Progenitor cell of endocrine pancreas (in vitro differentiated cells): ENCODE results near the gene DNAJC17. TPM values are rescaled to one million over a fixed set of nuclear protein-coding genes. Genes with fewer than 3 reads are reported as not detected.
A peak's percentile ranks its signal among the peaks of the same experiment; 100 is the strongest.

Source experiments
- DNase-seq: peaks from one replicate; pipeline ENCODE4 v3.0.0; 2021; ENCODE audit warnings: low spot score; ENCODE audit not compliant: unreplicated experiment
- H3K27ac Mint-ChIP-seq: 2 replicates; pipeline ENCODE4 v1.8.0; 2021; ENCODE audit warnings: mild to moderate bottlenecking, moderate library complexity, mixed read lengths
- H3K27me3 Mint-ChIP-seq: 2 replicates; pipeline ENCODE4 v1.8.0; 2021; ENCODE audit warnings: mixed read lengths
- H3K36me3 Mint-ChIP-seq: 2 replicates; pipeline ENCODE4 v1.8.0; 2022; ENCODE audit warnings: mixed read lengths; ENCODE audit not compliant: insufficient read depth
- H3K4me1 Mint-ChIP-seq: 2 replicates; pipeline ENCODE4 v1.8.0; 2021; ENCODE audit warnings: low read depth, mixed read lengths
- H3K4me3 Mint-ChIP-seq: 2 replicates; pipeline ENCODE4 v1.8.0; 2021; ENCODE audit warnings: low read depth, mild to moderate bottlenecking, moderate library complexity, mixed read lengths
- H3K9me3 Mint-ChIP-seq: 2 replicates; pipeline ENCODE4 v1.8.0; 2021; ENCODE audit warnings: low read depth, mixed read lengths
- total RNA-seq: library from RNA; stranded (reverse); gene quantifications from 2 replicates; pipeline ENCODE4 v1.2.1, GENCODE V29; 2021
- TF ChIP-seq, protein P1 (sequence below): fragments of 200-600 bp; sonication (generic); IDR thresholded peaks from one replicate; pipeline ENCODE4 v1.5.0; 2021; ENCODE audit warnings: antibody characterized with exemption, mild to moderate bottlenecking; ENCODE audit not compliant: unreplicated experiment

The DNAJC17 gene
- total RNA-seq, 1 donor from 2014 or later, result 41.0 TPM

DNA sequence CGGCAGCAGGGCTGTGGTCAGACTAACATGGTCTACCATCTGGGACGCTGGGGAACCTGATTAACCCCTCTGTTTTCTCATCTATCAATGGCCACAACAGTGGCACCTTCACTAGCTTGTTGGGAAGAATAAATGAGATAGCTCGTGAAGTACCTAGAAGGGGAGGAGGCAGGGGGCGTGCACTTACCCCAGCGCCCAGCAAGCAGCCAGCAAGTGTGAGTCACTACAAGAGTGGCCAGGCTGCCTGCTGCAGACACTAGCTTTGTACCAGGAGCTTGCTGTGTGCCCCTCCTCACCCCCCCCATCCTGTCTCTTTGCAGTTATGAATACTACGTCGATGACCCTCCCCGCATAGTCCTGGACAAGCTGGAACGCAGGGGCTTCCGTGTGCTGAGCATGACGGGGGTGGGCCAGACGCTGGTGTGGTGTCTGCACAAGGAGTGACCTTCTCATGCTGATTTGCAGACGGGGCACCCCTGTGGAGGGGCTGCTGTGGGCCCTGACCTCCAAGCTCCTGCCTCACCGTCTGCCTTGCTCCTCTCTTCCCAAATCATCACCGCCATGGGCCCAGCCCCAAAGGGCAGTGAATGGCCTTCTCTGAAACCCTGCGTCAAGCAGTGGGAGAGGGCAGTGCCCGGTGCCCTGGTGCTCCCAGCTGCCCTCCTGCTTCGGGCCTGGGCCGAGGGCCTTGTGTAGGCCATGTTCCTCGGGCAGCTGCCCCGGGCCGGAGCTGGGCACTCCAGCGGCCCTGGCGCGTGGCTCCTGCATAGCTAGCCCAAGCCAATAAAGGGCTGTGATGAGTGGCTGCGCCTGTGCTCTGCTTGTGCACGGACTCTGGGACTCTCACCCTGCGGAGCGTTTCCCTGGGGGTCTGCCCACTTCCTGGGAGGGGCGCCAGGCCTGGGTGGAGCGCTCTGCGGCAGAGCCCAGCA is 40.1 kb downstream of the DNAJC17 start:
- no peak overlapping the region for H3K4me3 Mint-ChIP-seq
- H3K27ac Mint-ChIP-seq, result no peak overlapping the region
- DNase-seq, result no peak
- peaks cover 11% of the 10 kb centered on the region for H3K4me1 Mint-ChIP-seq
- peaks cover under 1% of the 10 kb centered on the region for H3K36me3 Mint-ChIP-seq
- H3K9me3 Mint-ChIP-seq, result no peaks in the 10 kb centered on the region
- no peaks in the 10 kb centered on the region for H3K27me3 Mint-ChIP-seq
- TF ChIP-seq, protein P1, sequence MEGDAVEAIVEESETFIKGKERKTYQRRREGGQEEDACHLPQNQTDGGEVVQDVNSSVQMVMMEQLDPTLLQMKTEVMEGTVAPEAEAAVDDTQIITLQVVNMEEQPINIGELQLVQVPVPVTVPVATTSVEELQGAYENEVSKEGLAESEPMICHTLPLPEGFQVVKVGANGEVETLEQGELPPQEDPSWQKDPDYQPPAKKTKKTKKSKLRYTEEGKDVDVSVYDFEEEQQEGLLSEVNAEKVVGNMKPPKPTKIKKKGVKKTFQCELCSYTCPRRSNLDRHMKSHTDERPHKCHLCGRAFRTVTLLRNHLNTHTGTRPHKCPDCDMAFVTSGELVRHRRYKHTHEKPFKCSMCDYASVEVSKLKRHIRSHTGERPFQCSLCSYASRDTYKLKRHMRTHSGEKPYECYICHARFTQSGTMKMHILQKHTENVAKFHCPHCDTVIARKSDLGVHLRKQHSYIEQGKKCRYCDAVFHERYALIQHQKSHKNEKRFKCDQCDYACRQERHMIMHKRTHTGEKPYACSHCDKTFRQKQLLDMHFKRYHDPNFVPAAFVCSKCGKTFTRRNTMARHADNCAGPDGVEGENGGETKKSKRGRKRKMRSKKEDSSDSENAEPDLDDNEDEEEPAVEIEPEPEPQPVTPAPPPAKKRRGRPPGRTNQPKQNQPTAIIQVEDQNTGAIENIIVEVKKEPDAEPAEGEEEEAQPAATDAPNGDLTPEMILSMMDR, result no peak

DNA sequence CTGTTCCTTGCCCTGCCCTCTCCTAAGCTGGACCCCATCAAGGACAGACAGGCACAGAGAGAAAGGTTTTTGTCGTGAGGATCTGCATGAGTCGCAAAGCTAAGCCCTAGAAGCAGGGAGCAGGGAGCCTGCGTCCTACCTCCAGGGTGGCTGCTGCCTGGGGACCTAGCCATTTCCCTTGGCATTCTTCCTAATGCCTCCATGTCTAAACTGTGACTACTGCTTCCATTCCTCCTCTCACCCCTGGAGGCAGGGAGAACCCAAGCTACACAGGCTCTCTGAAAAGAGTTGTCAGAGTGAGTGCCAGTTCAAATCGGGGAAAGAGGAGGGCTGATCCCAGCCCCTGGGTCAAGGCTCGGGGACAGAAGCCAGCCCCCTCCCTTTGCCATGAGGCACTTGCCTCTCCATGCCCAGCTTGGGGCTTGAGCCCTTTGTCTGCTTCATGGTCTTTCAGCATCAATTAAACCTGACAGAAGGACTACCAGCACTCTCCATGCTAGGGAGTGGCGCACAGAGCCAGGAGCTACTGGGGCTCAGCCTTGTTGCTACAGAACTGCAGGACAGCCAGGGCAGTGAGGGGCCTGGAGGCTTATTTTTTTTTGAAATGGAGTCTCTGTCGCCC is 41.0 kb downstream of the DNAJC17 start:
- no peak for DNase-seq
- peak overlapping the region; percentile 79 for H3K4me3 Mint-ChIP-seq
- no peak overlapping the region for H3K27ac Mint-ChIP-seq
- H3K36me3 Mint-ChIP-seq, result no peaks in the 10 kb centered on the region
- TF ChIP-seq, protein P1, result no peak
- no peaks in the 10 kb centered on the region for H3K9me3 Mint-ChIP-seq
- peaks cover 11% of the 10 kb centered on the region for H3K4me1 Mint-ChIP-seq
- no peaks in the 10 kb centered on the region for H3K27me3 Mint-ChIP-seq

- H3K9me3 Mint-ChIP-seq, result no peaks in the 10 kb centered on the region
- peaks cover 11% of the 10 kb centered on the region for H3K4me1 Mint-ChIP-seq
- H3K27me3 Mint-ChIP-seq, result no peaks in the 10 kb centered on the region
- H3K27ac Mint-ChIP-seq, result peak overlapping the region; percentile 96
- TF ChIP-seq, protein P1, result no peak
- no peaks in the 10 kb centered on the region for H3K36me3 Mint-ChIP-seq
- H3K4me3 Mint-ChIP-seq, result peak overlapping the region; percentile 79
- no peak for DNase-seq
Observed at GRCh38 chr15:40764629-40765103, 42.6 kb downstream of the DNAJC17 start.

- Mint-ChIP-seq H3K27ac (peak within 1 kb of the TSS; percentile 96), H3K27me3 (no peaks in the 10 kb centered on the region), H3K36me3 (no peaks in the 10 kb centered on the region), H3K9me3 (no peaks in the 10 kb centered on the region), H3K4me3 (peak within 1 kb of the TSS; percentile 79), H3K4me1 (peaks cover 11% of the 10 kb centered on the region)
- DNase-seq, result peak; percentile 77
- TF ChIP-seq, protein P1, result peak; percentile 60
Observed at GRCh38 chr15:40763801-40764628, 43.3 kb downstream of the DNAJC17 start, which contains the start of gene GCHFR. GCHFR (plus strand) TSS chr15:40764068; CDS start chr15:40764181, 113 bp downstream.
